GM18870 (cell line): ENCODE data around the gene KIAA1958.
"Not testable (repeated sequence)": the region's sequence is repeated elsewhere in the genome, so short reads cannot be mapped to it uniquely, and the experiment has no call there.

Source experiments
- ATAC-seq: cut with Tn5 transposase; IDR thresholded peaks from one replicate; pipeline ENCODE4 v1.9.1; 2021; ENCODE audit warnings: moderate library complexity; ENCODE audit not compliant: unreplicated experiment

Gene KIAA1958

GRCh38 chr9:112489039-112489546 is 2.5 kb downstream of the KIAA1958 start:
- ATAC-seq: no peak

GRCh38 chr9:112489876-112490666 is 3.4 kb downstream of the KIAA1958 start:
- no peak for ATAC-seq

GRCh38 chr9:112493393-112494137 is 6.9 kb downstream of the KIAA1958 start:
- no peak for ATAC-seq

- no peak for ATAC-seq
Measured at GRCh38 chr9:112494153-112494552, 7.5 kb downstream of the KIAA1958 start.

- no peak for ATAC-seq
Measured at GRCh38 chr9:112495614-112496013, 9.0 kb downstream of the KIAA1958 start.

GRCh38 chr9:112496074-112496722 is 9.6 kb downstream of the KIAA1958 start:
- no peak for ATAC-seq

- no peak for ATAC-seq
Measured at GRCh38 chr9:112500842-112501241, 14.2 kb downstream of the KIAA1958 start.

GRCh38 chr9:112501287-112501686 is 14.7 kb downstream of the KIAA1958 start:
- ATAC-seq: no peak

GRCh38 chr9:112502175-112502946 is 15.7 kb downstream of the KIAA1958 start:
- ATAC-seq: no peak

- ATAC-seq: no peak
Measured at GRCh38 chr9:112503170-112503569, 16.5 kb downstream of the KIAA1958 start.

GRCh38 chr9:112505086-112505485 is 18.5 kb downstream of the KIAA1958 start:
- ATAC-seq: no peak

GRCh38 chr9:112505607-112506006 is 19.0 kb downstream of the KIAA1958 start:
- no peak for ATAC-seq

GRCh38 chr9:112506571-112506970 is 19.9 kb downstream of the KIAA1958 start:
- ATAC-seq: no peak

GRCh38 chr9:112507001-112507680 is 20.5 kb downstream of the KIAA1958 start:
- no peak for ATAC-seq

GRCh38 chr9:112508377-112508776 is 21.8 kb downstream of the KIAA1958 start:
- no peak for ATAC-seq

- ATAC-seq: not testable (repeated sequence)
Measured at GRCh38 chr9:112512377-112512776, 25.8 kb downstream of the KIAA1958 start.

GRCh38 chr9:112516769-112517168 is 30.1 kb downstream of the KIAA1958 start:
- no peak for ATAC-seq

GRCh38 chr9:112520069-112520468 is 33.4 kb downstream of the KIAA1958 start:
- ATAC-seq: no peak

GRCh38 chr9:112520656-112521055 is 34.0 kb downstream of the KIAA1958 start:
- ATAC-seq: no peak

- ATAC-seq: no peak
Measured at GRCh38 chr9:112526973-112527372, 40.3 kb downstream of the KIAA1958 start.
